ENCODE measurements around the gene SMURF1.

Gene SMURF1

GRCh38 chr7:98981701-98982100 lies 162.2 kb downstream of the SMURF1 start:
- no peak for DNase-seq

GRCh38 chr7:98978672-98979071 lies 165.2 kb downstream of the SMURF1 start:
- no peak for DNase-seq
